HCT116 (cell line): Measurements from ENCODE around the gene TEKT5. TPM values are rescaled to one million over a fixed set of nuclear protein-coding genes. Genes with fewer than 3 reads are reported as not detected.

Source experiments
- ATAC-seq: fragments of 200-7000 bp; cut with Tn5 transposase; 2 replicates; pipeline ENCODE4 v1.9.1; 2020; ENCODE audit warnings: mild to moderate bottlenecking, moderate library complexity
- BruUV-seq: library from RNA; stranded (reverse); fragments of 400-500 nt; replicated peaks from 2 replicates; lab custom pipeline; 2021; lab: Mats Ljungman, UMichigan
- CTCF ChIA-PET: fragments of 300-600 bp; sonication (Branson Sonifier 250); formaldehyde crosslinking; loops from one replicate; lab custom pipeline; 2021; ENCODE audit warnings: antibody characterized with exemption; lab: Charles Lee
- POLR2A ChIA-PET: fragments of 300-600, 350-600 bp; sonication (Branson Sonifier 250); formaldehyde crosslinking; loops from one replicate; lab custom pipeline; 2021; ENCODE audit warnings: antibody characterized with exemption; lab: Charles Lee
- RAD21 ChIA-PET, 2 experiments: fragments of 300-600 bp; sonication (Branson Sonifier 250); formaldehyde crosslinking; loops; one replicate each; lab custom pipeline; 2023; ENCODE audit warnings: low total read pairs in 2 of 2; ENCODE audit not compliant: uncharacterized antibody in 2 of 2, unreplicated experiment in 2 of 2, low non-redundant PET in 1 of 2; lab: Charles Lee
- DNase-seq: peaks from one replicate; pipeline ENCODE4 v3.0.0-alpha.2; 2010; ENCODE audit warnings: low read depth, low spot score
- H2AFZ ChIP-seq: fragments of 200-600 bp; shearing (Covaris generic), sonication (generic); 2 replicates; pipeline ENCODE4 v1.6.1; 2017; ENCODE audit warnings: low read depth, mixed run types, mixed read lengths, antibody characterized with exemption, low read length; ENCODE audit not compliant: poor library complexity, severe bottlenecking
- H3K27ac ChIP-seq: 2 replicates; pipeline ENCODE4 v1.5.1; 2012; ENCODE audit warnings: low read depth, low read length
- H3K27me3 ChIP-seq: fragments of 200-600 bp; sonication (generic); 2 replicates; pipeline ENCODE4 v1.6.1; 2016; ENCODE audit warnings: mixed run types, low read length, mixed read lengths; ENCODE audit not compliant: insufficient read depth
- H3K36me3 ChIP-seq, 2 experiments: fragments of 200-500 bp in 1 of 2; fragments of 200-600 bp in 1 of 2; sonication (Bioruptor generic) in 1 of 2; sonication (generic) in 1 of 2; 2 replicates each; pipeline versions ENCODE4 v1.5.1 to v1.6.1; 2014 to 2016; ENCODE audit warnings: low read length in 2 of 2, inconsistent platforms in 1 of 2, mixed read lengths in 1 of 2, mixed run types in 1 of 2; ENCODE audit not compliant: insufficient read depth in 2 of 2, control insufficient read depth in 1 of 2
- H3K4me1 ChIP-seq, 2 experiments: fragments of 200-600 bp in 1 of 2; sonication (generic) in 1 of 2; 2 replicates each; pipeline versions ENCODE4 v1.5.1 to v1.6.1; 2012 to 2017; ENCODE audit warnings: low read length in 2 of 2, inconsistent platforms in 1 of 2, mild to moderate bottlenecking in 1 of 2, mixed read lengths in 1 of 2, mixed run types in 1 of 2, moderate library complexity in 1 of 2; ENCODE audit not compliant: insufficient read depth in 2 of 2, control insufficient read depth in 1 of 2
- H3K4me2 ChIP-seq: fragments of 200-600 bp; sonication (generic); 2 replicates; pipeline ENCODE4 v1.6.1; 2017; ENCODE audit warnings: mixed run types, low read length, mixed read lengths
- H3K4me3 ChIP-seq, 2 experiments: fragments of 200-600 bp in 1 of 2; sonication (generic) in 1 of 2; replicated peaks in 1 of 2; 2 replicates each; pipeline ENCODE4 v1.5.1; 2011 to 2016; ENCODE audit warnings: low read length in 2 of 2, control low read depth in 1 of 2, low read depth in 1 of 2, mild to moderate bottlenecking in 1 of 2, mixed read lengths in 1 of 2, mixed run types in 1 of 2
- H3K79me2 ChIP-seq: fragments of 200-600 bp; sonication (generic); 2 replicates; pipeline ENCODE4 v1.6.1; 2017; ENCODE audit warnings: mild to moderate bottlenecking, mixed run types, low read length, moderate library complexity, mixed read lengths; ENCODE audit not compliant: insufficient read depth
- H3K9ac ChIP-seq: fragments of 200-600 bp; sonication (generic); 2 replicates; pipeline ENCODE4 v1.6.1; 2016; ENCODE audit warnings: low read length, mixed read lengths
- H3K9me2 ChIP-seq: fragments of 200-600 bp; sonication (generic), shearing (Covaris generic); 2 replicates; pipeline ENCODE4 v1.6.1; 2017; ENCODE audit warnings: mixed run types, mild to moderate bottlenecking, moderate library complexity; ENCODE audit not compliant: insufficient read depth
- H3K9me3 ChIP-seq, 2 experiments: fragments of 200-500 bp in 1 of 2; fragments of 200-600 bp in 1 of 2; sonication (Bioruptor generic) in 1 of 2; sonication (generic) in 1 of 2; 2 replicates each; pipeline ENCODE4 v1.6.1; 2014 to 2017; ENCODE audit warnings: low read length in 2 of 2, mixed read lengths in 2 of 2, inconsistent platforms in 1 of 2, low read depth in 1 of 2, mild to moderate bottlenecking in 1 of 2, mixed run types in 1 of 2, moderate library complexity in 1 of 2; ENCODE audit not compliant: control insufficient read depth in 1 of 2, insufficient read depth in 1 of 2
- H4K20me1 ChIP-seq: fragments of 200-600 bp; sonication (generic), shearing (Covaris generic); 2 replicates; pipeline ENCODE4 v1.6.1; 2017; ENCODE audit warnings: mixed run types, mild to moderate bottlenecking, moderate library complexity; ENCODE audit not compliant: insufficient read depth
- CBX3 ChIP-seq: IDR thresholded peaks from 2 replicates; pipeline ENCODE4 v1.6.1; 2012; ENCODE audit warnings: low read depth
- CEBPB ChIP-seq: IDR thresholded peaks from 2 replicates; pipeline ENCODE4 v1.6.1; 2012; ENCODE audit warnings: low read depth
- EGR1 ChIP-seq: IDR thresholded peaks from 2 replicates; pipeline ENCODE4 v1.6.1; 2012; ENCODE audit warnings: low read depth
- EZH2 ChIP-seq: fragments of 200-600 bp; sonication (generic); IDR thresholded peaks from 2 replicates; pipeline ENCODE4 v1.6.1; 2017; ENCODE audit warnings: antibody characterized with exemption, mixed run types
- JUND ChIP-seq: IDR thresholded peaks from 2 replicates; pipeline ENCODE4 v1.6.1; 2012
- POLR2A ChIP-seq: IDR thresholded peaks from 2 replicates; pipeline ENCODE4 v1.7.0; 2011; ENCODE audit warnings: borderline replicate concordance; ENCODE audit not compliant: insufficient read depth, insufficient read length; ENCODE audit errors: extremely low read depth
- POLR2AphosphoS5 ChIP-seq: IDR thresholded peaks from 2 replicates; pipeline ENCODE4 v1.6.1; 2011; ENCODE audit warnings: mild to moderate bottlenecking, low read depth, low read length, moderate library complexity
- SIN3A ChIP-seq: IDR thresholded peaks from 2 replicates; pipeline ENCODE4 v1.6.1; 2012; ENCODE audit warnings: low read depth
- SP1 ChIP-seq: IDR thresholded peaks from 2 replicates; pipeline ENCODE4 v1.6.1; 2012; ENCODE audit warnings: low read depth
- SRF ChIP-seq: IDR thresholded peaks from 2 replicates; pipeline ENCODE4 v1.6.1; 2012; ENCODE audit warnings: low read depth
- TCF7L2 ChIP-seq: IDR thresholded peaks from 2 replicates; pipeline ENCODE4 v1.7.0; 2011; ENCODE audit warnings: borderline replicate concordance, inconsistent platforms; ENCODE audit not compliant: insufficient read depth, insufficient read length; ENCODE audit errors: extremely low read depth
- YY1 ChIP-seq: IDR thresholded peaks from 2 replicates; pipeline ENCODE4 v1.6.1; 2011; ENCODE audit warnings: low read length, low read depth, moderate library complexity, mild to moderate bottlenecking; ENCODE audit not compliant: insufficient replicate concordance; ENCODE audit errors: extremely low read depth
- ZNF274 ChIP-seq: fragments of 200-500 bp; sonication (Bioruptor generic); IDR thresholded peaks from 2 replicates; pipeline ENCODE4 v1.6.1; 2014; ENCODE audit warnings: mild to moderate bottlenecking, low read depth, low read length, inconsistent platforms
- intact Hi-C: fragments of 100-400 bp; cut with micrococcal nuclease; formaldehyde crosslinking; loops from 2 replicates; pipeline ENCODE4 v1.10.0; 2022
- total RNA-seq: library from RNA; stranded (reverse); gene quantifications from one replicate; pipeline ENCODE4 v1.2.1, GENCODE V29; 2021; ENCODE audit not compliant: unreplicated experiment
- TF ChIP-seq, protein P1 (sequence below), 3 experiments: fragments of 200-600 bp in 1 of 3; sonication (generic) in 1 of 3; IDR thresholded peaks in 2 of 3; conservative IDR thresholded peaks in 1 of 3; 2 replicates each; pipeline ENCODE4 v1.5.1; 2012 to 2017; ENCODE audit warnings: low read depth in 2 of 3, low read length in 2 of 3, antibody characterized with exemption in 1 of 3, borderline replicate concordance in 1 of 3, control low read depth in 1 of 3, mild to moderate bottlenecking in 1 of 3, mixed read lengths in 1 of 3, mixed run types in 1 of 3, moderate library complexity in 1 of 3; ENCODE audit not compliant: insufficient read depth in 1 of 3
- TF ChIP-seq, protein P2 (sequence below): IDR thresholded peaks from 2 replicates; pipeline ENCODE4 v1.6.1; 2012; ENCODE audit warnings: low read depth
- TF ChIP-seq, protein P3 (sequence below): IDR thresholded peaks from 2 replicates; pipeline ENCODE4 v1.6.1; 2011; ENCODE audit warnings: mild to moderate bottlenecking, low read length, moderate library complexity; ENCODE audit not compliant: insufficient replicate concordance; ENCODE audit errors: extremely low read depth
- TF ChIP-seq, protein P4 (sequence below): IDR thresholded peaks from 2 replicates; pipeline ENCODE4 v1.6.1; 2012

TEKT5 gene
- total RNA-seq, 1 experiment from 2014 or later = 0.37 TPM

DNA sequence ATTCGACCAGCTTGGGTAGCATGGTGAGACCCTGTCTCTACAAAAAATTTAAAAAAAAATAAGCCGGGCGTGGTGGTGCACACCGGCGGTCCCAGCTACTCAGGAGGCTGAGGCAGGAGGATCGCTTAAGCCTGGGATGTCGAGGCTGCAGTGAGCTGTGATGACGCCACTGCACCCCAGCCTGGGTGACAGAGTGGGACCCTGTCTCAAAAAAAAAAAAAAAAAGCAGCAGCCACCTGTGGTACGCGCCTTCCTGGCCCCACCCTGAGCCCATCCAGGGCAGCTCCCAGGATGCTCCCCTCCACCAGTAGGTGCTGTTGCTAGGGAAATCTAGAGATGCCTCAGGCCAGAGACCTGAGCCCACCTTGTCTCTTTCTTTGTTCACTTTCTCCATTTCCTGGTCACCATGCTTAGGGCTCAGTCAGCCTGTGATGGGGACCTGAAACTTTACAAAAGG lies 47.4 kb downstream of the TEKT5 start (continued):
- TF ChIP-seq POLR2A (no peak), CBX3 (no peak)

DNA sequence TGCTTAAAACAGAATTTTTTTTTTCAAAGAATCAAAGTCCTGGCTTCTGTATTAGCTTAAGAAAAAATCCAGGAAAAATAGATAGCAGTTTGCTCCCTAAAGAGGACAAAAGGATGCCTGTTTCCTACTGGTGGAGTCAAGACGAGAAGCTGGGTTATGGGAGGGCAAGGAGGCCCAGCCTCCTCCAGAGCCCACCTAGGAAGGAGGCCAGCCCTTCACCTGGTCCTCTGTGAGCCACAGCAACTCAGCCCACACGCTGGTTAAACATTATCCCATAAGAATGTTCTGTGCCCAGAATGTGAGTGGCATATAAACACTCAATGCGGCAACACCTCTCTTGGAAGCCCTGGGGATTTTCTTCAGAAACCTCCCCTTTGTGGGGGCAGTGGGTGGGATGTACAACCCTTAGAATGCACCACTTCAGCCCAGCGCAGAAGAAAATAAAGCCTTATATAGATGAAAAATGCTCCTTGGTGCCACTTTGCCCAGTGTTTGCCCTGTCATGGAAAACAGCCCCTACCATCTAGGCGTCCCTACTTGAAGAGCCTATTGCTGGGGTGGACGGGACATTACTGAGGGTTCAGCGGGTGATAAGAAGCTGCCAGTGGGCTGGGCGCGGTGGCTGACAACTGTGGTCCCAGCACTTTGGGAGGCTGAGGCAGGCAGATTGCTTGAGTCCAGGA lies 48.0 kb downstream of the TEKT5 start:
- Histone ChIP-seq H3K9me3 (no peaks in the 10 kb centered on the region), H3K4me2 (no peak overlapping the region), H2AFZ (no peak overlapping the region), H3K4me3 (no peak overlapping the region), H3K9ac (no peak overlapping the region), H3K27me3 (no peaks in the 10 kb centered on the region), H4K20me1 (no peaks in the 10 kb centered on the region), H3K79me2 (no peaks in the 10 kb centered on the region), H3K9me2 (no peaks in the 10 kb centered on the region), H3K27ac (no peak overlapping the region), H3K4me1 (peaks cover 5 to 8% of the 10 kb centered on the region in 2 experiments; a peak in 3 of 4 replicates), H3K36me3 (no peaks in the 10 kb centered on the region)
- intact Hi-C loops = no loop called here
- ChIA-PET POLR2A (no interaction called here), CTCF (no interaction called here), RAD21 (no interaction called here)
- no TSS peak for BruUV-seq
- ATAC-seq (no peak), DNase-seq (no peak)
- TF ChIP-seq YY1 = no peak
- TF ChIP-seq TCF7L2 = no peak
- no peak for TF ChIP-seq EZH2
- TF ChIP-seq EGR1 = no peak
- no peak for TF ChIP-seq POLR2AphosphoS5
- TF ChIP-seq, protein P1, sequence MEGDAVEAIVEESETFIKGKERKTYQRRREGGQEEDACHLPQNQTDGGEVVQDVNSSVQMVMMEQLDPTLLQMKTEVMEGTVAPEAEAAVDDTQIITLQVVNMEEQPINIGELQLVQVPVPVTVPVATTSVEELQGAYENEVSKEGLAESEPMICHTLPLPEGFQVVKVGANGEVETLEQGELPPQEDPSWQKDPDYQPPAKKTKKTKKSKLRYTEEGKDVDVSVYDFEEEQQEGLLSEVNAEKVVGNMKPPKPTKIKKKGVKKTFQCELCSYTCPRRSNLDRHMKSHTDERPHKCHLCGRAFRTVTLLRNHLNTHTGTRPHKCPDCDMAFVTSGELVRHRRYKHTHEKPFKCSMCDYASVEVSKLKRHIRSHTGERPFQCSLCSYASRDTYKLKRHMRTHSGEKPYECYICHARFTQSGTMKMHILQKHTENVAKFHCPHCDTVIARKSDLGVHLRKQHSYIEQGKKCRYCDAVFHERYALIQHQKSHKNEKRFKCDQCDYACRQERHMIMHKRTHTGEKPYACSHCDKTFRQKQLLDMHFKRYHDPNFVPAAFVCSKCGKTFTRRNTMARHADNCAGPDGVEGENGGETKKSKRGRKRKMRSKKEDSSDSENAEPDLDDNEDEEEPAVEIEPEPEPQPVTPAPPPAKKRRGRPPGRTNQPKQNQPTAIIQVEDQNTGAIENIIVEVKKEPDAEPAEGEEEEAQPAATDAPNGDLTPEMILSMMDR (IDR thresholded peaks at IDR 0.05 in 2 of 3, conservative IDR thresholded peaks at IDR 0.05 in 1 of 3; ENCODE audit: borderline replicate concordance in 1 of 3, insufficient read depth in 1 of 3, low read depth in 2 of 3, low read length in 2 of 3) = no peak
- TF ChIP-seq SIN3A = no peak
- no peak for TF ChIP-seq SRF
- no peak for TF ChIP-seq SP1
- TF ChIP-seq, protein P2, sequence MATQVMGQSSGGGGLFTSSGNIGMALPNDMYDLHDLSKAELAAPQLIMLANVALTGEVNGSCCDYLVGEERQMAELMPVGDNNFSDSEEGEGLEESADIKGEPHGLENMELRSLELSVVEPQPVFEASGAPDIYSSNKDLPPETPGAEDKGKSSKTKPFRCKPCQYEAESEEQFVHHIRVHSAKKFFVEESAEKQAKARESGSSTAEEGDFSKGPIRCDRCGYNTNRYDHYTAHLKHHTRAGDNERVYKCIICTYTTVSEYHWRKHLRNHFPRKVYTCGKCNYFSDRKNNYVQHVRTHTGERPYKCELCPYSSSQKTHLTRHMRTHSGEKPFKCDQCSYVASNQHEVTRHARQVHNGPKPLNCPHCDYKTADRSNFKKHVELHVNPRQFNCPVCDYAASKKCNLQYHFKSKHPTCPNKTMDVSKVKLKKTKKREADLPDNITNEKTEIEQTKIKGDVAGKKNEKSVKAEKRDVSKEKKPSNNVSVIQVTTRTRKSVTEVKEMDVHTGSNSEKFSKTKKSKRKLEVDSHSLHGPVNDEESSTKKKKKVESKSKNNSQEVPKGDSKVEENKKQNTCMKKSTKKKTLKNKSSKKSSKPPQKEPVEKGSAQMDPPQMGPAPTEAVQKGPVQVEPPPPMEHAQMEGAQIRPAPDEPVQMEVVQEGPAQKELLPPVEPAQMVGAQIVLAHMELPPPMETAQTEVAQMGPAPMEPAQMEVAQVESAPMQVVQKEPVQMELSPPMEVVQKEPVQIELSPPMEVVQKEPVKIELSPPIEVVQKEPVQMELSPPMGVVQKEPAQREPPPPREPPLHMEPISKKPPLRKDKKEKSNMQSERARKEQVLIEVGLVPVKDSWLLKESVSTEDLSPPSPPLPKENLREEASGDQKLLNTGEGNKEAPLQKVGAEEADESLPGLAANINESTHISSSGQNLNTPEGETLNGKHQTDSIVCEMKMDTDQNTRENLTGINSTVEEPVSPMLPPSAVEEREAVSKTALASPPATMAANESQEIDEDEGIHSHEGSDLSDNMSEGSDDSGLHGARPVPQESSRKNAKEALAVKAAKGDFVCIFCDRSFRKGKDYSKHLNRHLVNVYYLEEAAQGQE = no peak
- TF ChIP-seq, protein P3, sequence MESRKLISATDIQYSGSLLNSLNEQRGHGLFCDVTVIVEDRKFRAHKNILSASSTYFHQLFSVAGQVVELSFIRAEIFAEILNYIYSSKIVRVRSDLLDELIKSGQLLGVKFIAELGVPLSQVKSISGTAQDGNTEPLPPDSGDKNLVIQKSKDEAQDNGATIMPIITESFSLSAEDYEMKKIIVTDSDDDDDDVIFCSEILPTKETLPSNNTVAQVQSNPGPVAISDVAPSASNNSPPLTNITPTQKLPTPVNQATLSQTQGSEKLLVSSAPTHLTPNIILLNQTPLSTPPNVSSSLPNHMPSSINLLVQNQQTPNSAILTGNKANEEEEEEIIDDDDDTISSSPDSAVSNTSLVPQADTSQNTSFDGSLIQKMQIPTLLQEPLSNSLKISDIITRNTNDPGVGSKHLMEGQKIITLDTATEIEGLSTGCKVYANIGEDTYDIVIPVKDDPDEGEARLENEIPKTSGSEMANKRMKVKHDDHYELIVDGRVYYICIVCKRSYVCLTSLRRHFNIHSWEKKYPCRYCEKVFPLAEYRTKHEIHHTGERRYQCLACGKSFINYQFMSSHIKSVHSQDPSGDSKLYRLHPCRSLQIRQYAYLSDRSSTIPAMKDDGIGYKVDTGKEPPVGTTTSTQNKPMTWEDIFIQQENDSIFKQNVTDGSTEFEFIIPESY = no peak
- no peak for TF ChIP-seq CEBPB
- TF ChIP-seq, protein P4, sequence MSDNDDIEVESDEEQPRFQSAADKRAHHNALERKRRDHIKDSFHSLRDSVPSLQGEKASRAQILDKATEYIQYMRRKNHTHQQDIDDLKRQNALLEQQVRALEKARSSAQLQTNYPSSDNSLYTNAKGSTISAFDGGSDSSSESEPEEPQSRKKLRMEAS = no peak
- TF ChIP-seq ZNF274 = no peak
- no peak for TF ChIP-seq JUND
- no peak for TF ChIP-seq POLR2A
